SK-N-SH (cell line): ENCODE measurements around the gene TTYH3.

Experiments used
- CHD2 ChIP-seq: fragments of 150-350 bp; IDR thresholded peaks from 2 replicates; pipeline ENCODE4 v1.6.1; 2018; ENCODE audit warnings: low read length; ENCODE audit not compliant: partially characterized antibody
- ELF1 ChIP-seq: IDR thresholded peaks from 2 replicates; pipeline ENCODE4 v1.4.0; 2012
- EP300 ChIP-seq, 2 experiments: IDR thresholded peaks; 2 replicates each; pipeline versions ENCODE4 v1.4.0 to v1.6.1; 2012; ENCODE audit warnings: borderline replicate concordance in 1 of 2, low read depth in 1 of 2, low read length in 1 of 2
- GABPA ChIP-seq: IDR thresholded peaks from 2 replicates; pipeline ENCODE4 v1.4.0; 2012; ENCODE audit warnings: low read depth, mild to moderate bottlenecking
- POLR2AphosphoS5 ChIP-seq: IDR thresholded peaks from 2 replicates; pipeline ENCODE4 v1.6.1; 2012; ENCODE audit warnings: low read depth, low read length
- RAD21 ChIP-seq: IDR thresholded peaks from 2 replicates; pipeline ENCODE4 v1.6.1; 2012; ENCODE audit warnings: mild to moderate bottlenecking, low read length
- SIN3A ChIP-seq: IDR thresholded peaks from 2 replicates; pipeline ENCODE4 v1.6.1; 2012; ENCODE audit warnings: low read depth, mild to moderate bottlenecking, low read length, moderate library complexity, borderline replicate concordance
- SMC3 ChIP-seq: IDR thresholded peaks from 2 replicates; pipeline ENCODE4 v1.6.1; 2012; ENCODE audit warnings: low read depth, low read length, improper control_type of control experiment
- TAF1 ChIP-seq: IDR thresholded peaks from 2 replicates; pipeline ENCODE4 v1.6.1; 2012; ENCODE audit warnings: low read depth, mild to moderate bottlenecking, low read length, moderate library complexity, borderline replicate concordance
- TCF12 ChIP-seq: IDR thresholded peaks from 2 replicates; pipeline ENCODE4 v1.4.0; 2012
- TF ChIP-seq, protein P1 (sequence below): fragments of 200-600 bp; sonication (generic); IDR thresholded peaks from 2 replicates; pipeline ENCODE4 v1.6.1; 2017; ENCODE audit warnings: antibody characterized with exemption, mild to moderate bottlenecking, moderate library complexity
- TF ChIP-seq, protein P2 (sequence below): fragments of 150-350 bp; IDR thresholded peaks from 2 replicates; pipeline ENCODE4 v1.6.1; 2017; ENCODE audit warnings: antibody characterized with exemption, low read length, low read depth, borderline replicate concordance
- TF ChIP-seq, protein P3 (sequence below): IDR thresholded peaks from 2 replicates; pipeline ENCODE4; 2012
- TF ChIP-seq, protein P4 (sequence below): IDR thresholded peaks from 2 replicates; pipeline ENCODE4 v1.4.0; 2012; ENCODE audit warnings: low read depth

DNA sequence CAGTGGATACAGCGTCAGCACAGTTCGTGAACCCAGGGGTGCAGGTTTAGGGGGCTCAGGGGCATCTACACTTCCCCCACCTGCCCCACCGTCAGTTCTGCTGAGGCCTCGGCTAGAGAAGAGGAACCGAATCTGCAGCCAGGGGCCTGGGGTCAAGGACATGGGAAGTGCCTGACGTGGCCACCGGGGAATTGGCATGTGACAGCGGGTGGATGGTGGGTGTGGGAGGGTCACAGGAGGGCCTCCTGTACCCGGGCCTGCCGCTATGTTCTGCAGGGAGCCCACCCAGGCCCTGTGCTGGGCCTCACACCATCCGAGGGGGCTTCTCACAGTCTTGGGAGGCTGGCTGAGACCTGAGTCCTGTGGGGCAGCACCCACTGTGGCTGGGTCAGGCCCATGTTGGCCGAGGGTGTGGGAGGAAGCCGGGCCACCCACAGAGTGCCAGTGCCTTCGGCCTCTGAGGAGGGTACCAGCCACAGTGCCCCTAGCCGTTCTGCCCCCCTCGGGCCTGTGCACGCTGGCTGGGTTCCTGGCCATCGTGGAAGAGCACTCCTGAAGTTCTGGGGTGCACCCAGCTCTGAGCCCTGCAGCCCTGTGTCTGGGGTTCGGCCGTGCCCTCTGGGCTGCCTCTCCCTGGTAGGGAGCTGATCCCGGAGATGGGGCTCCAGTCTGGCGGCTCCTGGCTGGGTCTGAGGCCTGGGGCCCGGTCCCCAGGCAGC, 5.9 kb downstream of the TTYH3 start:
- TF ChIP-seq POLR2AphosphoS5 (no peak), CHD2 (no peak), EP300 (IDR thresholded peaks at IDR 0.05; ENCODE audit: borderline replicate concordance in 1 of 2, low read depth in 1 of 2, low read length in 1 of 2) (no peak), TAF1 (no peak), TCF12 (no peak), ELF1 (no peak), RAD21 (no peak), GABPA (no peak), SMC3 (no peak), SIN3A (no peak)
- TF ChIP-seq, protein P1, sequence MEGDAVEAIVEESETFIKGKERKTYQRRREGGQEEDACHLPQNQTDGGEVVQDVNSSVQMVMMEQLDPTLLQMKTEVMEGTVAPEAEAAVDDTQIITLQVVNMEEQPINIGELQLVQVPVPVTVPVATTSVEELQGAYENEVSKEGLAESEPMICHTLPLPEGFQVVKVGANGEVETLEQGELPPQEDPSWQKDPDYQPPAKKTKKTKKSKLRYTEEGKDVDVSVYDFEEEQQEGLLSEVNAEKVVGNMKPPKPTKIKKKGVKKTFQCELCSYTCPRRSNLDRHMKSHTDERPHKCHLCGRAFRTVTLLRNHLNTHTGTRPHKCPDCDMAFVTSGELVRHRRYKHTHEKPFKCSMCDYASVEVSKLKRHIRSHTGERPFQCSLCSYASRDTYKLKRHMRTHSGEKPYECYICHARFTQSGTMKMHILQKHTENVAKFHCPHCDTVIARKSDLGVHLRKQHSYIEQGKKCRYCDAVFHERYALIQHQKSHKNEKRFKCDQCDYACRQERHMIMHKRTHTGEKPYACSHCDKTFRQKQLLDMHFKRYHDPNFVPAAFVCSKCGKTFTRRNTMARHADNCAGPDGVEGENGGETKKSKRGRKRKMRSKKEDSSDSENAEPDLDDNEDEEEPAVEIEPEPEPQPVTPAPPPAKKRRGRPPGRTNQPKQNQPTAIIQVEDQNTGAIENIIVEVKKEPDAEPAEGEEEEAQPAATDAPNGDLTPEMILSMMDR, result no peak
- TF ChIP-seq, protein P2, sequence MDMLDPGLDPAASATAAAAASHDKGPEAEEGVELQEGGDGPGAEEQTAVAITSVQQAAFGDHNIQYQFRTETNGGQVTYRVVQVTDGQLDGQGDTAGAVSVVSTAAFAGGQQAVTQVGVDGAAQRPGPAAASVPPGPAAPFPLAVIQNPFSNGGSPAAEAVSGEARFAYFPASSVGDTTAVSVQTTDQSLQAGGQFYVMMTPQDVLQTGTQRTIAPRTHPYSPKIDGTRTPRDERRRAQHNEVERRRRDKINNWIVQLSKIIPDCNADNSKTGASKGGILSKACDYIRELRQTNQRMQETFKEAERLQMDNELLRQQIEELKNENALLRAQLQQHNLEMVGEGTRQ, result no peak
- TF ChIP-seq, protein P3, sequence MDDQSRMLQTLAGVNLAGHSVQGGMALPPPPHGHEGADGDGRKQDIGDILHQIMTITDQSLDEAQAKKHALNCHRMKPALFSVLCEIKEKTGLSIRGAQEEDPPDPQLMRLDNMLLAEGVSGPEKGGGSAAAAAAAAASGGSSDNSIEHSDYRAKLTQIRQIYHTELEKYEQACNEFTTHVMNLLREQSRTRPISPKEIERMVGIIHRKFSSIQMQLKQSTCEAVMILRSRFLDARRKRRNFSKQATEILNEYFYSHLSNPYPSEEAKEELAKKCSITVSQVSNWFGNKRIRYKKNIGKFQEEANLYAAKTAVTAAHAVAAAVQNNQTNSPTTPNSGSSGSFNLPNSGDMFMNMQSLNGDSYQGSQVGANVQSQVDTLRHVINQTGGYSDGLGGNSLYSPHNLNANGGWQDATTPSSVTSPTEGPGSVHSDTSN, result no peak
- TF ChIP-seq, protein P4, sequence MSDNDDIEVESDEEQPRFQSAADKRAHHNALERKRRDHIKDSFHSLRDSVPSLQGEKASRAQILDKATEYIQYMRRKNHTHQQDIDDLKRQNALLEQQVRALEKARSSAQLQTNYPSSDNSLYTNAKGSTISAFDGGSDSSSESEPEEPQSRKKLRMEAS, result no peak
